ENCODE measurements around the gene HACD2.
"Not testable (repeated sequence)": the region's sequence is repeated elsewhere in the genome, so short reads cannot be mapped to it uniquely, and the experiment has no call there.

HACD2 gene

GRCh38 chr3:123611674-123612073, 26.8 kb upstream of the HACD2 start:
- DNase-seq (ENCODE audit: low read depth in 4 of 4, low spot score in 1 of 4) = not testable (repeated sequence)

DNA sequence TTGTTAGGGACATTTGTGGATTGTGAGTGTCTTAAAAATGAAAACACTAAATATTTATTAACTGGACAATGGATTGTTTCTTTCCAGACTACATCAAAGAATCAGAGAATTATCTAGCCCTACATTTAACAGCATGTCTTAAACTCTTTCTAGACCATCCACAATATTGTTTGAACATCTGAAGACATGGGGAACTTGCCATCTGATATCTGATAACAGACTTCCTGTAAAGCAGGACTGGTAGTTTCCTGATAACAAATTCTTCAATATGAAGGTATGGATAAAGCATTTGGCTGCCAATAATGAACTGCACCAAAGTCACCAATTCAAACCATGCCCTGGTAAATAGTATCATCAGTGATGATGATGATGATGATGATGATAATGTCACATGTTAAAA, 26.2 kb upstream of the HACD2 start:
- DNase-seq (ENCODE audit: low read depth in 4 of 4, low spot score in 1 of 4) = no peak

DNA sequence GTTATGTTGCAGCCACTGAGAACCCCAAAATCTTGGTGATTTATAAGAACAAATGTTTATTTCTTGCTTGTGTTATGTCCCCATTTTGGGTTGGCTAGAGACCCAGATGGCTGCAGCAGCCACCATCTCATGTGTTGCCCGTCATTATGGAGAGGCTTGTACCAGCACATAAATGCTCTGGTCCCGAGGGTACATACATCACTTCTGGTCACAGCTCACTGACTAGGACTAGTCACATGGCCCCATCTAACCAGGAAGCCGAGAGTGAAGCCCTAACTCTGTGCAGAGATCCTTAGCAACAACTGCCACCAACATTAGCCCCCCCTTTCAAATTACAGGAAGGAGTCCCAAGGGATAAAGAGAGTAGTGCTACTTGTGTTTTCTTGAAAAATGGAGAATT, 25.5 kb upstream of the HACD2 start:
- DNase-seq (ENCODE audit: low read depth in 4 of 4, low spot score in 1 of 4) = no peak

- DNase-seq (ENCODE audit: low read depth in 4 of 4, low spot score in 1 of 4) = no peak
Observed at GRCh38 chr3:123609063-123609462, 24.2 kb upstream of the HACD2 start.

- no peak for DNase-seq (ENCODE audit: low read depth in 4 of 4, low spot score in 1 of 4)
Observed at GRCh38 chr3:123608263-123608937, 23.5 kb upstream of the HACD2 start.

GRCh38 chr3:123606527-123606926, 21.7 kb upstream of the HACD2 start:
- no peak for DNase-seq (ENCODE audit: low read depth in 4 of 4, low spot score in 1 of 4)

GRCh38 chr3:123605789-123606234, 21.0 kb upstream of the HACD2 start:
- DNase-seq (ENCODE audit: low read depth in 4 of 4, low spot score in 1 of 4) = no peak

DNA sequence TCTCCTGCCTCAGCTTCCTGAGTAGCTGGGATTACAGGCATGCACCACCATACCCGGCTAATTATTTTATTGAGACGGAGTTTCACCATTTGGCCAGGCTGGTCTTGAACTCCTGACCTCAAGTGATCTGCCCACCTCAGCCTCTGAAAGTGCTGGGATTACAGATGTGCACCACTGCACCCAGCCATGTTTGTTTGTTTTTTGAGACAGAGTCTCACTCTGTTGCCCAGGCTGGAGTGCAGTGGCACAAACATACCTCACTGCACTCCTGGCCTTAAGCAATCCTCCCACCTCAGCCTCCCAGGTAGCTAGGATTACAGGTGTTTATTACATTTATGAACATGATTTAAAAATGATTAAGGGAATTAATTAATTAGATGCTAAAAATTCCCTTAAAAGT, 18.3 kb upstream of the HACD2 start:
- not testable (repeated sequence) for DNase-seq (ENCODE audit: low read depth in 4 of 4, low spot score in 1 of 4)

DNA sequence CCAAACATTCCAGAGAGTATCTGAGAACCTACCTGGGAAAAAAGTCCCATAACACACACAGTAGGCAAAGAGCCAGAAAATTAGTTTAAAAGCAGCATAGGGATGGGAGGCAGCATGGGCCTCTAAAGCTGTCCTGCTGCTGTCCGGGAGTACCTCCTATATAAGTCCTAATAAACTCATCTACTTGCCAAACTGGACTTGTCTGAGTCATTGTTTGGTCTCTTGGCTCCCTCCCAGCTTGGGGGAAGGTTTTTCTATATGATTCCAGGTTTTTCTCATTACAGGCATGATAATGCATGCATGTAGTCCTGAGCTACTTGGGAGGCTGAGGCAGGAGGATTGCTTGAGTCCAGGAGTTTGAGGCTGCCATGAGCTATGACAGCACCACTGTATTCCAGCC, 17.5 kb upstream of the HACD2 start:
- no peak for DNase-seq (ENCODE audit: low read depth in 4 of 4, low spot score in 1 of 4)

- not testable (repeated sequence) for DNase-seq (ENCODE audit: low read depth in 4 of 4, low spot score in 1 of 4)
Observed at GRCh38 chr3:123600863-123601262, 16.0 kb upstream of the HACD2 start.

GRCh38 chr3:123597561-123597960, 12.7 kb upstream of the HACD2 start:
- no peak for DNase-seq (ENCODE audit: low read depth in 4 of 4, low spot score in 1 of 4)

DNA sequence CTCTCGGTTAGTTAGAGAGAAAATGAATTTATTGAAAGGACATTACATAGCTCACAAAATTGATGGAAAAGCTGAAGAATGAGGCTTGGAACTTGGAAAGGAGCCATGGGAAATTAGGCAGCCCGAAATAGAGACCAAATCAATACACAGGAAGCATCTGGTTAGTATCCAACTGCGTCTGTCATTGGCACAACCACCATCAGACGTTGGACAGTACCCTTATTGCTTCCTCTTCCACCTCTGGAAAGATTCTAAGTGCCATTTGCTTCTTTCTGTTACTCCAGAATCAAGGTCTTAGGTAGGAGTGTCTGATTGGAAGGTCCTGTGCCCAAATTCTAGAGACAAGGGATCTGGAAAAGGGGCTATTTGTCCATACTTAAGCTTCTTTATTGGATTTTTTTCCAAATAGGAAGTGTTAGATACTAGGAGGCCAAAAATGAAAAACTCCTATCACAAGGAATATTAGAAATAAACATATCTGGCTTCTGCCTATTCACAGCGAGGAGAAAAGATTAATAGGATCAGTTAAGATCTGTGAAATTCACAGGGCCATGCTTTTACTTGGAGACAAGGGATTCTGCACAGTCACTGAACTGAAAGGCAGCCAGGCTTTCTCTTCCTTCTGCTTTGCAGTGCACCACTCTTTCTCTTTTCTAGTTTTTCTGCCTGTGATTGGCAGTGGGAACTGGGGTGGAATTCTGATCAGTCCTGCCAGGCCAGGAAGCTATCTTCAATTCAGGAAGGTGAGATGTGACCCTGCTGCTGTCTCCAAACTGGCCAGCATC, 10.7 kb upstream of the HACD2 start:
- DNase-seq (ENCODE audit: low read depth in 4 of 4, low spot score in 1 of 4) = no peak

GRCh38 chr3:123593381-123593780, 8.5 kb upstream of the HACD2 start:
- no peak for DNase-seq (ENCODE audit: low read depth in 4 of 4, low spot score in 1 of 4)

DNA sequence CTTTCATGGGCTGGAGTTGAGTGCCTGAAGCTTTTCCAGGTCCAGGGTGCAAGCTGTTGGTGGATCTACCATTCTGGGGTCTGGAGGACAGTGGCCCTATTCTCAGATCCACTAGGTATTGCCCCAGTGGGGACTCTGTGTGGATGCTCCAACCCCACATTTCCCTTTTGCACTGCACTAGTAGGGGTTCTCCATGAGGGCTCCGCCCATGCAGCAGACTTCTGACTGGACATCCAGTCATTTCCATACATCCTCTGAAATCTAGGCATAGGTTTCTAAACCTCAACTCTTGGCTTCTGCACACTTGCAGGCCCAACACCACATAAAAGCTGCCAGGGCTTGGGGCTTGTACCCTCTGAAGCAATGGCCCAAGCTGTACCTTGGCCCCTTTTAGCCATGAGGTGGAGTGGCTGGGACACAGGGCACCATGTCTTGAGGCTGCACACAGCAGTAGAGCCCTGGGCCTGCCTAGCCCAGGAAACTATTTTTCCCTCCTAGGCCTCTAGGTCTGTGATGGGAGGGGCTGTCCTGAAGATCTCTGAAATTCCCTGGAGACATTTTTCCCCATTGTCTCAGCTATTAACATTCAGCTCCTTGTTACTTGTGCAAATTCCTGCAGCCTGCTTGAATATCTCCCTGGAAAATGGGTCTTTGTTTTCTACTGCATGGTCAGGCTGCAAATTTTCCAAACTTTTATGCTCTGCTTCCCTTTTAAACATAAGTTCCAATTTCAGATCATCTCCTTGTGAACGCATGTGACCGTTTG, 6.0 kb upstream of the HACD2 start:
- DNase-seq (ENCODE audit: low read depth in 4 of 4, low spot score in 1 of 4) = no peak

DNA sequence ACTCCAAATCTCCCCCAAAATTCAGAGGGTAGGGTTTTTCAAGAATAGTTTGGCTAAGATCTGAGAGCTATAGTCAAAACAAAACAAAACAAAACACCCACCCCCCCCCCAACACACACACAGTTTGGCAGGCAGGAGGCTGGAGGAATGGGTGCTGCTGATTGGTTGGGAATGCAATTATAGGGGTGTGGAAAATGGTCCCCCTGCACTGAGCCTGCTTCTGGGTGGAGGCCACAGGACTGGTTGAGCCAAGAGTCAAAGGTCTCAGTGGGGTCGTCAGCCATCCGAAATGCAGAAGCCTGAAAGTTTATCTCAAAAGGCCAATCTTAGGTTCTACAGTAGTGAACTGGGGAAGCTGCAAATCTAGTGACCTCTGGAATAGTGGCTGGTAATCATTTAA, 2.5 kb upstream of the HACD2 start:
- no peak for DNase-seq (ENCODE audit: low read depth in 4 of 4, low spot score in 1 of 4)

DNA sequence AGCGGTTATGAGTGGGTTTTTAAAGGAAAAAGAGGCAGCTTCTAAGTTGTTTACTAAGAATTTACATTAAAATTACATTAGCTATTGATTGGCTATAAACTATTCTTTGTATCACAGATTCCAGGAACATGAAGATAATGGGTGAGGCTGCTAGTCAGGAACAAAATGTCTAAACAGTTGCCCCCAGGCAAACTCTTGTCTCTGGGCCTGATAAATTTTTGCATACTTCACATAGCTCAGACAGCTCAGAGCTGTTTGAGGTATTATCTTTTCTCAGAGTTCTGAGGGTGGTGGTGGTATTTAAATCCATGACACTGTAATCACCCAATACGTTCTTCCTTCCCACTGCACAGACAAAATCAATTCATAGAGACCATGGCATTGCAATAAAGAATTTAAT, 2.1 kb upstream of the HACD2 start:
- no peak for DNase-seq (ENCODE audit: low read depth in 4 of 4, low spot score in 1 of 4)

GRCh38 chr3:123586131-123586530, 1.3 kb upstream of the HACD2 start:
- peak in 2 of 4 experiments; percentile 18 to 28 for DNase-seq (ENCODE audit: low read depth in 4 of 4, low spot score in 1 of 4)

GRCh38 chr3:123584284-123584987, 417 bp downstream of the HACD2 start:
- peak in 1 of 4 experiments; percentile 20 for DNase-seq (ENCODE audit: low read depth in 4 of 4, low spot score in 1 of 4)

DNA sequence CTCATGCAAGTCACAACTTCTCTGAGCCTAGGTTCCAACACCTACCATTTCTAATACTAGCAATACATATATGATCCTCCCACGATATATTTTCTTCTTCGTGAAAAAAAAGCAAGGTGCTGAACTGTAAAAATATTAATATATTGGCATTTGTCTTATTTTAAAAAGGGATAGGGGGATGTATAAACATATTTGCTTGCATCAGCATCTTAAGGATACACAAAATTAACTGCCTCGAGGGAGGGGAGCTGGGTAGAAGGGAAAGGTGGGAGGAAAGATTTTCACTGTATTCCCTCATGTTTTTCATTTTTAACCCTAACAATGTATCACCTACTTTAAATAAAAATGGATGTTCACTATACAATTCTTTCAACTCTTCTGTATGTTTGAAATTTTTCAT, 1.3 kb downstream of the HACD2 start:
- no peak for DNase-seq (ENCODE audit: low read depth in 4 of 4, low spot score in 1 of 4)

DNA sequence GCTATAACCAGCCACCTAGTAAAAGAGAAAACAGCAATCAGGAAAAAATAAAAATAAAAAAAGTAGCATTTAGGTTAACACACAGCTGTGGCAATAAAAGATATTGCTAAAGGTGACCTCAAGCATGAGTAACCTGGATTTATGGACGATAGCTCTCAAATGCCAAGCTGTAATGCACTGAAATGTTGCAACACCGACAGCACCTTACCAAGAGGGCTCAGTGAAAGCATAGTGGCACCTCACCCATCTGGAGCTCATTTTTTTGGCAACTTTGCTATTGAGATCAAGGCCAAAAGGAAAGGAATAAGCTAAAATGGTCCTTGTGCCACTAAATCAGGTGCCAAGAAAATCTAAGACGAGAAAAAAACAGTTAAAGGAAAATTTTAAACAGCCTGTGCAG, 2.5 kb downstream of the HACD2 start:
- no peak for DNase-seq (ENCODE audit: low read depth in 4 of 4, low spot score in 1 of 4)

- no peak for DNase-seq (ENCODE audit: low read depth in 4 of 4, low spot score in 1 of 4)
Observed at GRCh38 chr3:123576122-123576521, 8.7 kb downstream of the HACD2 start.

All from stimulated activated CD4-positive, alpha-beta T cell treated with anti-CD3 and anti-CD28 coated beads, Interleukin-1b, Interleukin-23, amount 100 ng/mL, for 24 hours (primary cell).